Fibroblast of lung (primary cell): ENCODE results near the gene LRRC10B. TPM values are rescaled to one million over a fixed set of nuclear protein-coding genes. Genes with fewer than 3 reads are reported as not detected.

Experiments
- DNase-seq, 2 donors: peaks; one replicate each; pipeline versions ENCODE4 v3.0.0 to v3.0.0-alpha.2; 2010; ENCODE audit warnings: low read depth in 2 of 2
- H2AFZ ChIP-seq: 2 replicates; pipeline ENCODE4 v1.5.1; 2012; ENCODE audit warnings: low read length, control low read depth, inconsistent platforms
- H3K27ac ChIP-seq: 2 replicates; pipeline ENCODE4 v1.5.1; 2011; ENCODE audit warnings: low read length, control low read depth; ENCODE audit not compliant: insufficient read depth
- H3K27me3 ChIP-seq: 2 replicates; pipeline ENCODE4 v1.5.1; 2011; ENCODE audit warnings: mild to moderate bottlenecking, low read length; ENCODE audit not compliant: control insufficient read depth, insufficient read depth
- H3K36me3 ChIP-seq: 2 replicates; pipeline ENCODE4 v1.5.1; 2011; ENCODE audit warnings: low read length; ENCODE audit not compliant: control insufficient read depth, insufficient read depth
- H3K4me1 ChIP-seq: 2 replicates; pipeline ENCODE4 v1.5.1; 2011; ENCODE audit warnings: low read length; ENCODE audit not compliant: control insufficient read depth, insufficient read depth; ENCODE audit errors: extremely low read depth
- H3K4me2 ChIP-seq: 2 replicates; pipeline ENCODE4 v1.5.1; 2011; ENCODE audit warnings: low read length, control low read depth; ENCODE audit not compliant: insufficient read depth; ENCODE audit errors: extremely low read depth
- H3K4me3 ChIP-seq, 4 experiments: fragments of 200-600 bp in 1 of 4; sonication (generic) in 1 of 4; replicated peaks in 1 of 4; 2 replicates each; pipeline ENCODE4 v1.5.1; 2011 to 2016; ENCODE audit warnings: low read length in 4 of 4, low read depth in 3 of 4, mild to moderate bottlenecking in 3 of 4, control low read depth in 2 of 4, inconsistent platforms in 1 of 4, mixed read lengths in 1 of 4; ENCODE audit not compliant: insufficient read depth in 1 of 4; ENCODE audit errors: control extremely low read depth in 1 of 4
- H3K79me2 ChIP-seq: 2 replicates; pipeline ENCODE4 v1.5.1; 2012; ENCODE audit warnings: mild to moderate bottlenecking, low read length, inconsistent platforms; ENCODE audit not compliant: control insufficient read depth, insufficient read depth
- H3K9ac ChIP-seq: 2 replicates; pipeline ENCODE4 v1.5.1; 2011; ENCODE audit warnings: mild to moderate bottlenecking, low read length, control low read depth; ENCODE audit not compliant: insufficient read depth
- H3K9me3 ChIP-seq: 2 replicates; pipeline ENCODE4 v1.5.1; 2012; ENCODE audit warnings: low read depth, low read length; ENCODE audit not compliant: control insufficient read depth, insufficient read depth
- H4K20me1 ChIP-seq: 2 replicates; pipeline ENCODE4 v1.5.1; 2011; ENCODE audit warnings: low read length; ENCODE audit not compliant: control insufficient read depth, insufficient read depth; ENCODE audit errors: extremely low read depth
- CTCF ChIP-seq, 2 donors: IDR thresholded peaks in 1 of 2; conservative IDR thresholded peaks in 1 of 2; 1 replicate in 1 of 2; 2 replicates in 1 of 2; pipeline ENCODE4 v1.5.1; 2011 to 2012; ENCODE audit warnings: low read length in 2 of 2, control low read depth in 1 of 2, inconsistent platforms in 1 of 2, low read depth in 1 of 2, mild to moderate bottlenecking in 1 of 2
- EZH2 ChIP-seq: IDR thresholded peaks from 2 replicates; pipeline ENCODE4 v1.5.1; 2012; ENCODE audit warnings: low read length, control low read depth, mild to moderate bottlenecking; ENCODE audit errors: missing control alignments
- polyA plus RNA-seq, 2 donors: library from polyadenylated mRNA; depleted of rRNA in 1 of 2; stranded (reverse) in 1 of 2; unstranded in 1 of 2; fragments of >200 nt; gene quantifications; 2 replicates each; pipeline ENCODE4 v1.2.1, GENCODE V29; 2011 to 2012; ENCODE audit warnings: missing spikeins in 1 of 2
- total RNA-seq: library from RNA; depleted of rRNA; stranded (reverse); fragments of >200 nt; gene quantifications from 2 replicates; pipeline ENCODE4 v1.2.1, GENCODE V29; 2014

The LRRC10B gene
- total and polyA plus RNA-seq, 2 donors (not counting 1 experiment from before 2014, with no cell fraction given) = 0.17 TPM; not detected in 1

GRCh38 chr11:61499816-61500491, 8.6 kb upstream of the LRRC10B start:
- Histone ChIP-seq H3K27ac (no peak overlapping the region), H2AFZ (no peak overlapping the region)
- TF ChIP-seq EZH2 (no peak), CTCF (conservative IDR thresholded peaks at IDR 0.05 in 1 of 2, IDR thresholded peaks at IDR 0.05 in 1 of 2; ENCODE audit: low read depth in 1 of 2, low read length in 2 of 2) (no peak)

GRCh38 chr11:61502522-61502921, 6.0 kb upstream of the LRRC10B start:
- Histone ChIP-seq H3K79me2 (no peaks in the 10 kb centered on the region), H3K27ac (no peak overlapping the region), H3K9ac (no peak overlapping the region), H4K20me1 (no peaks in the 10 kb centered on the region), H3K9me3 (no peaks in the 10 kb centered on the region), H3K4me2 (no peak overlapping the region), H3K4me1 (no peaks in the 10 kb centered on the region), H3K4me3 (no peak overlapping the region), H2AFZ (no peak overlapping the region), H3K27me3 (peaks cover 16% of the 10 kb centered on the region), H3K36me3 (no peaks in the 10 kb centered on the region)
- TF ChIP-seq CTCF (conservative IDR thresholded peaks at IDR 0.05 in 1 of 2, IDR thresholded peaks at IDR 0.05 in 1 of 2; ENCODE audit: low read depth in 1 of 2, low read length in 2 of 2) (no peak), EZH2 (no peak)
- DNase-seq = no peak

More at GRCh38 chr11:61499816-61500491, 8.6 kb upstream of the LRRC10B start:
- H3K36me3 ChIP-seq = no peaks in the 10 kb centered on the region
- H3K79me2 ChIP-seq = no peaks in the 10 kb centered on the region
- peaks cover 3% of the 10 kb centered on the region for H3K27me3 ChIP-seq
- H3K4me1 ChIP-seq = no peaks in the 10 kb centered on the region
- H3K4me3 ChIP-seq = no peak overlapping the region
- H3K9me3 ChIP-seq = no peaks in the 10 kb centered on the region
- no peak for DNase-seq
- no peak overlapping the region for H3K9ac ChIP-seq
- no peak overlapping the region for H3K4me2 ChIP-seq
- no peaks in the 10 kb centered on the region for H4K20me1 ChIP-seq

- Histone ChIP-seq H4K20me1 (no peaks in the 10 kb centered on the region), H3K4me3 (no peak overlapping the region), H3K36me3 (no peaks in the 10 kb centered on the region), H3K9ac (no peak overlapping the region), H3K27ac (no peak overlapping the region), H2AFZ (no peak overlapping the region), H3K27me3 (peaks cover 24% of the 10 kb centered on the region), H3K4me2 (no peak overlapping the region), H3K79me2 (no peaks in the 10 kb centered on the region), H3K4me1 (no peaks in the 10 kb centered on the region), H3K9me3 (no peaks in the 10 kb centered on the region)
- TF ChIP-seq EZH2 = no peak
- DNase-seq = no peak
These were observed 5.3 kb upstream of the LRRC10B start for GRCh38 chr11:61503135-61503770.
